ENCODE measurements around the gene HIVEP2. TPM values are rescaled to one million over a fixed set of nuclear protein-coding genes. Genes with fewer than 3 reads are reported as not detected.

HIVEP2 gene
- total and polyA plus RNA-seq, 7 experiments from 2014 or later = 12.2 to 92.1 (median 51.5) TPM

DNA sequence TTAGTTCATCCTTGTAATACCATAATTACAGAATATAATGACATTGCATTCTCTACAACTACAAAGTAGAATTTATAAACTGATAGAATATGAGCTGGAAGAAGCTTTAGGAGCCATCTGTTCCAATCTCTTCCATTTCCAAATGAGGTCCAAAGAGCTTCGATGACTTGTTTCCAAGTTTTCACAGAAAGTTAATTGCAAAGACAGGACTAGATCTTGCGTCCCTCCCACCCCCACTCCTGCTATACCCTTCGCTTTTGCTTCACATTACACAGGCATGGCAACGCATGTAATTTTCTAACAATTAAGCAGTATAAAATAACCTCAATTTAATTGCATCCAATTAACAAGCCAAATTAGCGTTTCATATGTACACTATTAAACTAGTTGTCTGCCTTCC lies 7.0 kb downstream of the HIVEP2 start:
- peaks cover 72 to 85% of the 10 kb centered on the region in 2 donors for H3K4me1 ChIP-seq (ENCODE audit: control insufficient read depth in 2 of 2, insufficient read depth in 2 of 2, low read length in 2 of 2)
- H3K4me3 Mint-ChIP-seq = peak overlapping the region; percentile 25 to 98 (median 72)

DNA sequence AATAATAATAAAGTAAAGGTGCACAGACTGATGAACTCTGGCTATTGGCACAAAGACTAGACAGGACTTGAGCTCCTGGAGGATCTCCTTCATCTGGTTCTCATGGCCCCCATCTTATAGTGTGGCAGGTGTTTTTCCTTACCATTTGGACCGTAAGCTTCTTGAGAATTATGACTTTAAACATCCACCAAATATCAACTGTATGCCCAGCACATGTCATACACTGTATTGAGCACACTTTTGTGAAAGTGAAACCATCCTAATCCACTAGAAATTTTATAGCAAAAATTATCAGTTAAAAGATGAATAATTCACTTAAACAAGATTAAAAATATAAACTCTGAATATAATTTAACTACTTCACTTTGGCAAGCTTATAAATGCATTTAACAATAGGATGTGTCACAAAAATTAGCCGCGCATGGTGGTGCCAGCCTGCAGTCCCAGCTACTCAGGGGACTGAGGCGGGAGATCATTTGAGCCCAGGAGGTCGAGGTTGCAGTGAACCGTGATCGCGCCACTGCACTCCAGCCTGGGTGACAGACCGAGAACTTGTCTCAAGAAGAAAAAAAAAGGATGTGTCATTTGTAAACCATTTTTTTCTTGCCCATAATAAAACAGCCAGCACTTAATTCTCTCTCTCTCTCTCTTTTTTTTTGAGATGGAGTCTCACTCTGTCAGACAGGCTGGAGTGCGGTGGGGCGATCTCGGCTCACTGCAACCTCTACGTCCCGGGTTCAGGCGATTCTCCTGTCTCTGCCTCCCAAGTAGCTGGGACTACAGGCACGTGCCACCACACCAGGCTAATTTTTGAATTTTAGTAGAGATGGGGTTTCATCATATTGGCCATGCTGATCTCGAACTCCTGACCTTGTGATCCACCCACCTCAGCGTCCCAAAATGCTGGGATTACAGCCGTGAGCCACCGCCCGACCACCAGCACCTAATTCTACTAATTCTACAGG lies 9.1 kb downstream of the HIVEP2 start:
- Mint-ChIP-seq H3K27me3 (no peaks in the 10 kb centered on the region), H3K4me1 (peaks cover 54 to 99% (median 97%) of the 10 kb centered on the region in 7 donors), H3K4me3 (peak overlapping the region; percentile 71 to 98 (median 82)), H3K27ac (peak overlapping the region; percentile 49 to 100 (median 86)), H3K9me3 (no peaks in the 10 kb centered on the region), H3K36me3 (peaks cover 3 to 24% (median 5%) of the 10 kb centered on the region in 5 donors)
- no peaks in the 10 kb centered on the region for H3K36me3 ChIP-seq (ENCODE audit: control insufficient read depth in 2 of 3, insufficient read depth in 3 of 3, low read length in 3 of 3)
- peak overlapping the region; percentile 21 for H3K4me3 ChIP-seq (ENCODE audit: low read length)
- ChIA-PET POLR2A (interaction anchor here (1.0 to 10.3 kb wide), 7 partner anchors 7 to 53 kb away, joined by 3 to 203 read pairs (median 6); partner anchors contain the start of gene HIVEP2), CTCF (interaction anchor here (0.5 to 1.4 kb wide), 4 partner anchors 8 to 402 kb away, joined by 3 to 4 read pairs (median 3); no protein-coding TSS in a partner anchor)
- DNase-seq (no peak), ATAC-seq (peak; percentile 60)
- H3K9me3 ChIP-seq (ENCODE audit: control insufficient read depth in 2 of 3, low read length in 3 of 3) = no peaks in the 10 kb centered on the region
- H3K4me1 ChIP-seq (ENCODE audit: control insufficient read depth in 2 of 2, insufficient read depth in 2 of 2, low read length in 2 of 2) = peaks cover 68 to 84% of the 10 kb centered on the region in 2 donors
- peak overlapping the region; percentile 59 for H3K27ac ChIP-seq (ENCODE audit: low read depth, low read length)
- intact Hi-C loops (cut with micrococcal nuclease) = loop anchor here in 1 of 2 donors (1.0 to 10.0 kb wide), 2 partner anchors 9 to 1219 kb away; partner anchors contain the start of gene STX11
- H3K27me3 ChIP-seq (ENCODE audit: control insufficient read depth in 2 of 2, insufficient read depth in 2 of 2, low read length in 2 of 2) = no peaks in the 10 kb centered on the region

More for the DNA sequence above, 7.0 kb downstream of the HIVEP2 start:
- Mint-ChIP-seq H3K27ac (peak overlapping the region; percentile 39 to 99 (median 80)), H3K36me3 (peaks cover 0 to 22% (median 5%) of the 10 kb centered on the region in 5 donors), H3K4me1 (peaks cover 60 to 99% (median 97%) of the 10 kb centered on the region in 7 donors), H3K27me3 (no peaks in the 10 kb centered on the region), H3K9me3 (no peaks in the 10 kb centered on the region)
- ChIA-PET POLR2A (interaction anchor here (1.2 to 10.3 kb wide), 5 partner anchors 9 to 84 kb away, joined by 3 to 203 read pairs (median 4); no protein-coding TSS in a partner anchor), CTCF (interaction anchor here (0.9 kb wide), 1 partner anchor 16 kb away, joined by 3 read pairs; no protein-coding TSS in a partner anchor)
- intact Hi-C loops (cut with micrococcal nuclease) = loop anchor here in 1 of 2 donors (10.0 kb wide), 1 partner anchor 1217 kb away; the partner anchor contains the start of gene STX11
- Histone ChIP-seq H3K27me3 (ENCODE audit: control insufficient read depth in 2 of 2, insufficient read depth in 2 of 2, low read length in 2 of 2) (no peaks in the 10 kb centered on the region), H3K4me3 (ENCODE audit: low read length) (no peak overlapping the region), H3K36me3 (ENCODE audit: control insufficient read depth in 2 of 3, insufficient read depth in 3 of 3, low read length in 3 of 3) (no peaks in the 10 kb centered on the region), H3K9me3 (ENCODE audit: control insufficient read depth in 2 of 3, low read length in 3 of 3) (no peaks in the 10 kb centered on the region), H3K27ac (ENCODE audit: low read depth, low read length) (peak overlapping the region; percentile 2)
- no peak for ATAC-seq
- no peak for DNase-seq

DNA sequence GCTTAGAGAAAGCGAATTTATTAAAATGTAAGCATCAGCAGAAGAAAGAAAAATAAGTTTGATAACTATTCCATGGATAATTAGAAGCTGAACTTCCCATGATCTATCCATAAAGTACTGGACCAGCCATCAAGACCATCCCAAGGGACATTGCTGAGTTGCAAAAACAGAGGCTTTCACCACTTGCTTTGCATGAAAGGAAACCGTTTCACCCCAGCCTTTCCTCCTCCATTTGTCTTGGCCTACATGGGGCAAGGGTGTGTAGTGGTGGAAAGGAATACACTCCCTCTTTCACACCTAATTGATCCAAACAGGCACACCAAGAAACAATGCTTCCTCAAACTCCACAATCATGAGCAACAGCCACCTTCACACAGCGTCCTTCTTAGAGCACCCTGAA lies 10.4 kb downstream of the HIVEP2 start:
- Mint-ChIP-seq H3K4me1 (peaks cover 51 to 100% (median 99%) of the 10 kb centered on the region in 7 donors), H3K27me3 (no peaks in the 10 kb centered on the region), H3K9me3 (no peaks in the 10 kb centered on the region), H3K27ac (peak overlapping the region; percentile 49 to 100 (median 84)), H3K4me3 (peak overlapping the region; percentile 47 to 98 (median 79)), H3K36me3 (peaks cover 3 to 27% (median 5%) of the 10 kb centered on the region in 5 donors)
- intact Hi-C loops (cut with micrococcal nuclease) = loop anchor here (1.0 to 10.0 kb wide), 2 partner anchors 8 to 1220 kb away; partner anchors contain the start of gene STX11 (in 1 of the 2)
- POLR2A ChIA-PET = interaction anchor here (1.2 to 10.3 kb wide), 7 partner anchors 6 to 45 kb away, joined by 3 to 203 read pairs (median 6); partner anchors contain the start of gene HIVEP2
- CTCF ChIA-PET = no interaction called here
- no peaks in the 10 kb centered on the region for H3K9me3 ChIP-seq (ENCODE audit: control insufficient read depth in 2 of 3, low read length in 3 of 3)
- peaks cover 66 to 81% of the 10 kb centered on the region in 2 donors for H3K4me1 ChIP-seq (ENCODE audit: control insufficient read depth in 2 of 2, insufficient read depth in 2 of 2, low read length in 2 of 2)
- peak overlapping the region; percentile 59 for H3K27ac ChIP-seq (ENCODE audit: low read depth, low read length)
- DNase-seq (no peak), ATAC-seq (no peak)
- no peaks in the 10 kb centered on the region for H3K27me3 ChIP-seq (ENCODE audit: control insufficient read depth in 2 of 2, insufficient read depth in 2 of 2, low read length in 2 of 2)
- H3K4me3 ChIP-seq (ENCODE audit: low read length) = no peak overlapping the region
- H3K36me3 ChIP-seq (ENCODE audit: control insufficient read depth in 2 of 3, insufficient read depth in 3 of 3, low read length in 3 of 3) = no peaks in the 10 kb centered on the region

DNA sequence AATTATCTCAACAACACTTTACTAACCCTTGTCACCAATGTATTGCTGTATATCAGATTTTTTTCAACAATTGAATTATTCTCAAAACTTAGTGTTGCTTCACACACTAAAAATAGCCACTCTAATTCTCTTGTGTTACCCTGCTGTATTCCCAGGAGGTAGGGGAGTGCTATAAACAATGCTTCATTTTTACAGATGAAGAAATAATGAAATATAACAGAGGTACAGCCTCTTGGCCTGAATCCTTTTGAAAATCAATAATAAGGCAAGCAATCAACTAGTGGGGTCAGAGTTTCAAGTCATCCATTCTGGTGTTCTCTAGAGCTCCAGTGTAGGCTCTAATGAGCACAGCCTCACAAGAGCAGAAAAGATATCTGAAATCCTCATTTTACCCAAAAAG lies 10.9 kb downstream of the HIVEP2 start:
- Mint-ChIP-seq H3K36me3 (peaks cover 3 to 27% (median 5%) of the 10 kb centered on the region in 5 donors), H3K4me1 (peaks cover 47 to 100% (median 99%) of the 10 kb centered on the region in 7 donors), H3K27me3 (no peaks in the 10 kb centered on the region), H3K4me3 (peak overlapping the region in 9 of 10 donors; percentile 13 to 98 (median 79)), H3K27ac (peak overlapping the region; percentile 49 to 100 (median 84)), H3K9me3 (no peaks in the 10 kb centered on the region)
- DNase-seq (no peak), ATAC-seq (no peak)
- peak overlapping the region; percentile 59 for H3K27ac ChIP-seq (ENCODE audit: low read depth, low read length)
- no peaks in the 10 kb centered on the region for H3K9me3 ChIP-seq (ENCODE audit: control insufficient read depth in 2 of 3, low read length in 3 of 3)
- peaks cover 66 to 81% of the 10 kb centered on the region in 2 donors for H3K4me1 ChIP-seq (ENCODE audit: control insufficient read depth in 2 of 2, insufficient read depth in 2 of 2, low read length in 2 of 2)
- intact Hi-C loops (cut with micrococcal nuclease) = loop anchor here (1.0 to 10.0 kb wide), 2 partner anchors 8 to 1221 kb away; partner anchors contain the start of gene STX11 (in 1 of the 2)
- ChIA-PET CTCF (interaction anchor here (1.2 kb wide), 1 partner anchor 86 kb away, joined by 3 read pairs; no protein-coding TSS in a partner anchor), POLR2A (interaction anchor here (0.6 to 3.6 kb wide), 3 partner anchors 9 to 30 kb away, joined by 3 to 21 read pairs (median 5); no protein-coding TSS in a partner anchor)
- no peaks in the 10 kb centered on the region for H3K36me3 ChIP-seq (ENCODE audit: control insufficient read depth in 2 of 3, insufficient read depth in 3 of 3, low read length in 3 of 3)
- H3K4me3 ChIP-seq (ENCODE audit: low read length) = no peak overlapping the region
- no peaks in the 10 kb centered on the region for H3K27me3 ChIP-seq (ENCODE audit: control insufficient read depth in 2 of 2, insufficient read depth in 2 of 2, low read length in 2 of 2)

DNA sequence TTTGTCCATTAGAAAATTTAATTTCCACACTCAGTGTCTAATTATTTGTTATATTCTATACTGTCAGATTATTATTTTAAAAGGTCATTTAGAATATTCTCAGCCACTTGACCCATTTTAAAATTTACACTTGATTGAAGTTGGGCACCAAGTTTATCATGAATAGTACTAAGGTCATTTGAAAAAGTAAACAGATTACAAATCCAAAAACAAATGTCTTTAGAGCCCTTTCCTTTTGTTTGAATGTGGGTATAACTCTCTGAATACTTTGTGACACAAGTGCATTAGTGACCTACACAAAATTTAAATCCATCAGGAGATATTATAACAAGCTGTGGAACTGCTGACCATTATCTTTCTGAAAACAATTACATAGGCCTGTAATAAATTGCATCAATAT lies 11.3 kb downstream of the HIVEP2 start:
- peak overlapping the region in 8 of 10 donors; percentile 17 to 98 (median 76) for H3K4me3 Mint-ChIP-seq
- H3K9me3 ChIP-seq (ENCODE audit: control insufficient read depth in 2 of 3, low read length in 3 of 3) = no peaks in the 10 kb centered on the region
- POLR2A ChIA-PET = interaction anchor here (0.6 to 3.6 kb wide), 5 partner anchors 10 to 48 kb away, joined by 3 to 21 read pairs (median 4); no protein-coding TSS in a partner anchor
- H3K4me1 ChIP-seq (ENCODE audit: control insufficient read depth in 2 of 2, insufficient read depth in 2 of 2, low read length in 2 of 2) = peaks cover 70 to 83% of the 10 kb centered on the region in 2 donors
- no peak for ATAC-seq
- H3K9me3 Mint-ChIP-seq = no peaks in the 10 kb centered on the region
- no peak for DNase-seq
- peaks cover 3 to 27% (median 5%) of the 10 kb centered on the region in 5 donors for H3K36me3 Mint-ChIP-seq
- CTCF ChIA-PET = interaction anchor here (0.6 to 1.2 kb wide), 3 partner anchors 62 to 153 kb away, joined by 3 read pairs; no protein-coding TSS in a partner anchor
- H3K27ac Mint-ChIP-seq = peak overlapping the region in 8 of 9 donors; percentile 12 to 100 (median 80)
- peaks cover 50 to 100% (median 99%) of the 10 kb centered on the region in 7 donors for H3K4me1 Mint-ChIP-seq
- no peaks in the 10 kb centered on the region for H3K27me3 Mint-ChIP-seq
- peak overlapping the region; percentile 59 for H3K27ac ChIP-seq (ENCODE audit: low read depth, low read length)
- H3K27me3 ChIP-seq (ENCODE audit: control insufficient read depth in 2 of 2, insufficient read depth in 2 of 2, low read length in 2 of 2) = no peaks in the 10 kb centered on the region
- H3K36me3 ChIP-seq (ENCODE audit: control insufficient read depth in 2 of 3, insufficient read depth in 3 of 3, low read length in 3 of 3) = no peaks in the 10 kb centered on the region
- intact Hi-C loops (cut with micrococcal nuclease) = loop anchor here (1.0 to 10.0 kb wide), 2 partner anchors 9 to 1221 kb away; partner anchors contain the start of gene STX11 (in 1 of the 2)
- H3K4me3 ChIP-seq (ENCODE audit: low read length) = no peak overlapping the region

Measured in naive thymus-derived CD4-positive, alpha-beta T cell (primary cell).